Mononuclear cell (primary cell): Measurements from ENCODE around the gene HAGH. TPM values are rescaled to one million over a fixed set of nuclear protein-coding genes. Genes with fewer than 3 reads are reported as not detected.

ENCODE experiments used
- H3K27me3 ChIP-seq: 2 replicates; pipeline ENCODE4 v1.6.0; 2011; ENCODE audit warnings: low read length, control low read depth; ENCODE audit not compliant: insufficient read depth
- H3K4me1 ChIP-seq: 2 replicates; pipeline ENCODE4 v1.5.1; 2011; ENCODE audit warnings: mild to moderate bottlenecking, low read length, control low read depth; ENCODE audit not compliant: insufficient read depth
- H3K4me3 ChIP-seq: 2 replicates; pipeline ENCODE4 v1.5.1; 2011; ENCODE audit warnings: mild to moderate bottlenecking, low read length, moderate library complexity
- H3K9me3 ChIP-seq: 2 replicates; pipeline ENCODE4 v1.5.1; 2011; ENCODE audit warnings: low read depth, mild to moderate bottlenecking, control low read depth, low read length
- total RNA-seq: library from RNA; depleted of rRNA; stranded (reverse); fragments of >200 nt; gene quantifications from one replicate; pipeline ENCODE4 v1.2.3, GENCODE V29; 2012

HAGH gene
- total RNA-seq, 1 donor, result 14.3 TPM

DNA sequence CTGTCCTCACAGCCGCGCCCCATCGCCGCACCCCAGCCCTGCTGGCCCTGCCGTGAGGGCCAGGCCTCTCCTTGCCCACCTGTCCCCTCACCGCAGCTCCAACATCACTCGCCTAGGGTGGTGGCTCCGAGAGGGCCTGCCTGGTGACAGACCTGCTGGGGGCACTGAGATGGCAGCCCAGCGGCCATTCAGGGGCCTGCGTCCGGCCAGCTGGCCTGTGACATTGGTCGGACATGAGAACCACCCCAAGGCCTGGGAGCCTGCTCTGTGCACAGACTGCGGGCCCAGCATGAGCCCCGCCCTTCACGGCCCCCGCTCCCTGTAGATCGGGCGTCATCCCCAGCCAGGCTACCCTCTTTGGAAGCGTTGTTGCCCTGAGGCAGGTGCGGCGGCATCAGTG lies 67.1 kb downstream of the HAGH start:
- Histone ChIP-seq H3K9me3 (no peaks in the 10 kb centered on the region), H3K27me3 (no peaks in the 10 kb centered on the region)

DNA sequence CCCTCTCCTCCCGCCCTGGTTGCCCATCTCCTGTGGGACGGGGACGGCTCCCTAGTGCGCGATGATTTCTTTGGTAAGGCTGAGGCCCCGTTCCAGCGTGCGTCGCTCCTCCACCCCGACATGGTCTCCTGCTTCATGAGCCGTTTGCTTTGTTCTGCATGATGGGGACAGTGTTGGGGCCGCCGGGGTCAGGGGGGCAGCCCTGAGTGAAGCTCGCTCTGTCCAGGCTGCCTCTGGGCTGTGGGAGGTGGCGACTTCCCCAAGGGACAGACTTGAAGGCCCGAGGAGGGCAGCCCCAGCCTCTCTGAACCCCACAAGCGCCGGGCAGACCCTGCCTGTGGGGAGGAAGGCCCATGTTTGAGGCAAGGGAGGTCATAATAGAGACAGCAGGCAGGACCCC lies 67.7 kb downstream of the HAGH start:
- no peak overlapping the region for H3K4me3 ChIP-seq
- H3K4me1 ChIP-seq, result no peaks in the 10 kb centered on the region
- no peaks in the 10 kb centered on the region for H3K27me3 ChIP-seq
- no peaks in the 10 kb centered on the region for H3K9me3 ChIP-seq

More for the DNA sequence above, 67.1 kb downstream of the HAGH start:
- Histone ChIP-seq H3K4me1 (no peaks in the 10 kb centered on the region), H3K4me3 (no peak overlapping the region)

DNA sequence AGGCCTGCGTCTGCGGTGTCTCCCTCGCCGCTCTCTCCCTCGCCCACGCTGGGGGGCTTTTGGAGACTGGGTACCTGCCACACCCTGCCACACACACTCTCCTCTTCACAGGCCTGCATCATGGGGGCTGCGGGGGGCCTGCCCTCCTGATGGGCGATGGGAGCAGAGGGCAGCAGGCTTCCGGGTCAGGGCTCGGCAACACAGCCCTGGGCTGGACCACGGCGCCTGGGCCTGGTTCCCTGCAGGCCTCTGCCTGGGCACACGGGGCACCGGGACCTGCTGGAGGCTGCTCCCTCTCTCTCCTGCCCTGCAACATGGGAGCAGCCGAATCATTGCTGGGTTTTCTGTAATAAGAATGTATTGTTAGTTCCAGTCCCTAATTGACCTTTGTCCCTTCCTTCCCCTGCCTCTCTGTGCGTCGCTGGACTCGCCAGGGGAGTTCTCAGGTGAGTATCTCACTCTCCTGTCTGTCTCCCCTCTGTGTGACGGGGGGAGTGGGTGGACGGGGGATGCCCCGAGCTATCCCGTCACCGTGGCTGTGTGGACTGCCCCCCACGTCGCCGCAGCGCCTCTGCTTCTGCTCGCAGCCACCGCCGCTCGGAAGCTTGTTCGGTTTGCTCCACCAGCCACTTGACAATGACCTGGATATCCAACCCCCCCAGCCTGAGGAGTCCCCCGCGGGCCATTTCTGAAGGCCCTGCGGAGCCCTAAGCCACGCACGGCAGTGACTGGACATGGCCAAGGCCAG lies 68.7 kb downstream of the HAGH start:
- H3K4me3 ChIP-seq, result no peak overlapping the region

More for the DNA sequence above, 68.7 kb downstream of the HAGH start:
- no peaks in the 10 kb centered on the region for H3K9me3 ChIP-seq
- no peaks in the 10 kb centered on the region for H3K27me3 ChIP-seq
- no peaks in the 10 kb centered on the region for H3K4me1 ChIP-seq

Other genes with a start within 250 kb of the HAGH start
- 2.3 TPM for gene IFT140, start 214.8 kb downstream of the HAGH start, total RNA-seq
- 11.2 TPM for gene CRAMP1, start 214.5 kb downstream of the HAGH start, total RNA-seq
- gene JPT2, start 148.5 kb downstream of the HAGH start, total RNA-seq, result 2.5 TPM
- gene MAPK8IP3, start 120.6 kb downstream of the HAGH start, total RNA-seq, result 135 TPM
- gene NME3, start 55.3 kb downstream of the HAGH start, total RNA-seq, result 17.6 TPM
- gene EME2, start 54.0 kb downstream of the HAGH start, total RNA-seq, result 13.3 TPM
- gene MRPS34, start 53.7 kb downstream of the HAGH start, total RNA-seq, result 17.1 TPM
- 40.0 TPM for gene SPSB3, start 44.3 kb downstream of the HAGH start, total RNA-seq
- 26.2 TPM for gene NUBP2, start 43.9 kb downstream of the HAGH start, total RNA-seq
- gene IGFALS, start 33.1 kb downstream of the HAGH start, total RNA-seq, result 0.63 TPM
- 7.0 TPM for gene FAHD1, start 381 bp upstream of the HAGH start, total RNA-seq
- gene MEIOB, start 45.3 kb upstream of the HAGH start, total RNA-seq, result not detected
- not detected for gene HS3ST6, start 91.6 kb upstream of the HAGH start, total RNA-seq
- gene MSRB1, start 116.4 kb upstream of the HAGH start, total RNA-seq, result 5.8 TPM
- not detected for gene RPL3L, start 127.9 kb upstream of the HAGH start, total RNA-seq
- gene NDUFB10, start 132.7 kb upstream of the HAGH start, total RNA-seq, result 57.1 TPM
- 2,256 TPM for gene RPS2, start 138.0 kb upstream of the HAGH start, total RNA-seq
- not detected for gene RNF151, start 140.0 kb upstream of the HAGH start, total RNA-seq
- gene TBL3, start 145.2 kb upstream of the HAGH start, total RNA-seq, result 6.4 TPM
- gene NOXO1, start 154.6 kb upstream of the HAGH start, total RNA-seq, result not detected
- 9.0 TPM for gene GFER, start 157.4 kb upstream of the HAGH start, total RNA-seq
- gene SYNGR3, start 163.1 kb upstream of the HAGH start, total RNA-seq, result 2.9 TPM
- gene ZNF598, start 183.0 kb upstream of the HAGH start, total RNA-seq, result 18.6 TPM
- gene NPW, start 193.0 kb upstream of the HAGH start, total RNA-seq, result not detected
- gene NHERF2, start 200.1 kb upstream of the HAGH start, total RNA-seq, result 0.84 TPM
- 3.1 TPM for gene NTHL1, start 221.0 kb upstream of the HAGH start, total RNA-seq
- gene TSC2, start 221.2 kb upstream of the HAGH start, total RNA-seq, result 28.3 TPM